ENCODE data around the gene MCTP2.

GRCh38 chr15:94274745-94275144, 43.4 kb downstream of the MCTP2 start:
- TF ChIP-seq CTCF (IDR thresholded peaks at IDR 0.05; ENCODE audit: poor library complexity) (no peak), EZH2 (IDR thresholded peaks at IDR 0.05; ENCODE audit: borderline replicate concordance) (no peak), EZH2phosphoT487 (IDR thresholded peaks at IDR 0.05; ENCODE audit: low read depth, severe bottlenecking, unreplicated experiment) (no peak)
